PFSK-1 (cell line): Measurements from ENCODE around the gene UPF1.

Source experiments
- SIN3A ChIP-seq: IDR thresholded peaks from 2 replicates; pipeline ENCODE4 v1.6.1; 2012; ENCODE audit warnings: mild to moderate bottlenecking, low read length, moderate library complexity, borderline replicate concordance; ENCODE audit not compliant: insufficient read depth
- TAF1 ChIP-seq: IDR thresholded peaks from 2 replicates; pipeline ENCODE4 v1.6.1; 2012; ENCODE audit warnings: low read length, control low read depth, borderline replicate concordance; ENCODE audit not compliant: insufficient read depth
- TF ChIP-seq, protein P1 (sequence below), 2 experiments: IDR thresholded peaks; 2 replicates each; pipeline versions ENCODE4 v1.6.1 to v1.8.0; 2011 to 2012; ENCODE audit warnings: low read depth in 2 of 2, low read length in 2 of 2, control low read depth in 1 of 2, inconsistent platforms in 1 of 2, mild to moderate bottlenecking in 1 of 2, moderate library complexity in 1 of 2; ENCODE audit not compliant: insufficient read depth in 1 of 2

DNA sequence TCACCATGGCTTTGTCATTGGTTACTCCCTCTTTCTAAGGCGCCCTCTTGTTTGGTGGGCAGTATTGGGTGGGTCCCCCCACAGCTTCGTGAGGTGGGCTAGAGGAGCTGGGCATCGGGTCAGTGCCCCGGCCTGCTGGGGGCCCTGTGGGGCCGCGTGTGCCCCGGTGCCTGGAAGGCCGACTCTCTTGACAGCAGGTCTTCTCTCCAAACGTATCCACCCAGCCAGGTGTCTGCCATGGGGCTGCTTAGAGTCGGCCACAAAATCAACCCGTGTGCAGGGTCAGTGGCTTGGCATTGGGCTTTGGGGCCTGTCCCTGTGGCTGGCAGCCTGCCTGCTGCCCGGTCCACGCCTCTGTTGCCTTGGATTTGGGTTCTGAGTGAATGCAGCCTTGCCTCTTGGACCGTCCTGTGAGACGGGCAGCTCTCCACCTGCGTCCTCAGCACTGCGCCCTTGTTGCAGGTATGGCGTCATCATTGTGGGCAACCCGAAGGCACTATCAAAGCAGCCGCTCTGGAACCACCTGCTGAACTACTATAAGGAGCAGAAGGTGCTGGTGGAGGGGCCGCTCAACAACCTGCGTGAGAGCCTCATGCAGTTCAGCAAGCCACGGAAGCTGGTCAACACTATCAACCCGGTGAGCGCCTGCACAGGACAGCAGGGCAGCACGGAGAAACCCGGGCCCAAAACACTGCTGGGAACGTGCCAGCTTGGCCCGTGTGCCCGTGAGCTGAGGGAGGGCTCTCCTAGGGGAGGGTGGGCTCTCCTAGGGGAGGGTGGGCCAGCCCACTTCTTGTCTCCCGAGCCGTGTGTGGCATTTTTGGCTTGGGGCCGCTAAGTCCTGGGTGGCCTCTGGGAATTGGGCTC lies 31.4 kb downstream of the UPF1 start:
- TF ChIP-seq TAF1 (no peak), SIN3A (no peak)
- TF ChIP-seq, protein P1, sequence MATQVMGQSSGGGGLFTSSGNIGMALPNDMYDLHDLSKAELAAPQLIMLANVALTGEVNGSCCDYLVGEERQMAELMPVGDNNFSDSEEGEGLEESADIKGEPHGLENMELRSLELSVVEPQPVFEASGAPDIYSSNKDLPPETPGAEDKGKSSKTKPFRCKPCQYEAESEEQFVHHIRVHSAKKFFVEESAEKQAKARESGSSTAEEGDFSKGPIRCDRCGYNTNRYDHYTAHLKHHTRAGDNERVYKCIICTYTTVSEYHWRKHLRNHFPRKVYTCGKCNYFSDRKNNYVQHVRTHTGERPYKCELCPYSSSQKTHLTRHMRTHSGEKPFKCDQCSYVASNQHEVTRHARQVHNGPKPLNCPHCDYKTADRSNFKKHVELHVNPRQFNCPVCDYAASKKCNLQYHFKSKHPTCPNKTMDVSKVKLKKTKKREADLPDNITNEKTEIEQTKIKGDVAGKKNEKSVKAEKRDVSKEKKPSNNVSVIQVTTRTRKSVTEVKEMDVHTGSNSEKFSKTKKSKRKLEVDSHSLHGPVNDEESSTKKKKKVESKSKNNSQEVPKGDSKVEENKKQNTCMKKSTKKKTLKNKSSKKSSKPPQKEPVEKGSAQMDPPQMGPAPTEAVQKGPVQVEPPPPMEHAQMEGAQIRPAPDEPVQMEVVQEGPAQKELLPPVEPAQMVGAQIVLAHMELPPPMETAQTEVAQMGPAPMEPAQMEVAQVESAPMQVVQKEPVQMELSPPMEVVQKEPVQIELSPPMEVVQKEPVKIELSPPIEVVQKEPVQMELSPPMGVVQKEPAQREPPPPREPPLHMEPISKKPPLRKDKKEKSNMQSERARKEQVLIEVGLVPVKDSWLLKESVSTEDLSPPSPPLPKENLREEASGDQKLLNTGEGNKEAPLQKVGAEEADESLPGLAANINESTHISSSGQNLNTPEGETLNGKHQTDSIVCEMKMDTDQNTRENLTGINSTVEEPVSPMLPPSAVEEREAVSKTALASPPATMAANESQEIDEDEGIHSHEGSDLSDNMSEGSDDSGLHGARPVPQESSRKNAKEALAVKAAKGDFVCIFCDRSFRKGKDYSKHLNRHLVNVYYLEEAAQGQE (IDR thresholded peaks at IDR 0.05; ENCODE audit: insufficient read depth in 1 of 2, low read depth in 2 of 2, low read length in 2 of 2) = no peak
